Measurements from ENCODE around the gene SRSF3. TPM values are rescaled to one million over a fixed set of nuclear protein-coding genes. Genes with fewer than 3 reads are reported as not detected.

The SRSF3 gene
- total RNA-seq, 4 donors from 2014 or later: 114 to 272 (median 177) TPM

- 96 to 100% methylated on average over 6 of the region's 6 CpGs for WGBS, 2 donors
Measured at GRCh38 chr6:36633370-36633769, 39.2 kb downstream of the SRSF3 start.

GRCh38 chr6:36633915-36634314, 39.8 kb downstream of the SRSF3 start:
- no peak for DNase-seq (ENCODE audit: low spot score in 2 of 2)
- TF ChIP-seq POLR2A (IDR thresholded peaks at IDR 0.05) (no peak), CTCF (IDR thresholded peaks at IDR 0.05) (no peak)
- intact Hi-C loops (cut with DNase I; ENCODE audit: low total_unique reads): no loop called here
- no peak overlapping the region for H3K4me3 ChIP-seq (ENCODE audit: low read depth, poor library complexity, severe bottlenecking)
- WGBS, 2 donors: 64 to 67% methylated on average over 9 of the region's 9 CpGs

More at GRCh38 chr6:36633370-36633769, 39.2 kb downstream of the SRSF3 start:
- no peak overlapping the region for H3K4me3 ChIP-seq (ENCODE audit: low read depth, poor library complexity, severe bottlenecking)
- intact Hi-C loops (cut with DNase I; ENCODE audit: low total_unique reads): no loop called here
- TF ChIP-seq POLR2A (IDR thresholded peaks at IDR 0.05): no peak
- no peak for TF ChIP-seq CTCF (IDR thresholded peaks at IDR 0.05)
- no peak for DNase-seq (ENCODE audit: low spot score in 2 of 2)

GRCh38 chr6:36634317-36635108, 40.4 kb downstream of the SRSF3 start:
- no peak overlapping the region for H3K4me3 ChIP-seq (ENCODE audit: low read depth, poor library complexity, severe bottlenecking)
- intact Hi-C loops (cut with DNase I; ENCODE audit: low total_unique reads): no loop called here
- no peak for DNase-seq (ENCODE audit: low spot score in 2 of 2)
- TF ChIP-seq CTCF (IDR thresholded peaks at IDR 0.05) (no peak), POLR2A (IDR thresholded peaks at IDR 0.05) (no peak)
- 80 to 83% methylated on average over 16 of the region's 16 CpGs for WGBS, 2 donors

- no peak for TF ChIP-seq CTCF (IDR thresholded peaks at IDR 0.05)
- no peak for TF ChIP-seq POLR2A (IDR thresholded peaks at IDR 0.05)
- WGBS, 2 donors: 61 to 68% methylated on average over 5 of the region's 5 CpGs
- H3K4me3 ChIP-seq (ENCODE audit: low read depth, poor library complexity, severe bottlenecking): no peak overlapping the region
- DNase-seq (ENCODE audit: low spot score in 2 of 2): no peak
- intact Hi-C loops (cut with DNase I; ENCODE audit: low total_unique reads): no loop called here
Measured at GRCh38 chr6:36636283-36636682, 42.1 kb downstream of the SRSF3 start.

- no peak for DNase-seq (ENCODE audit: low spot score in 2 of 2)
- intact Hi-C loops (cut with DNase I; ENCODE audit: low total_unique reads): no loop called here
- TF ChIP-seq POLR2A (IDR thresholded peaks at IDR 0.05) (no peak), CTCF (IDR thresholded peaks at IDR 0.05) (no peak)
- no peak overlapping the region for H3K4me3 ChIP-seq (ENCODE audit: low read depth, poor library complexity, severe bottlenecking)
- WGBS, 2 donors: 85 to 86% methylated on average over 12 of the region's 12 CpGs
Measured at GRCh38 chr6:36636687-36637418, 42.7 kb downstream of the SRSF3 start.

Data from lower leg skin (tissue), 4 donors.